Spleen (tissue), 11 donors: ENCODE results near the gene SPI1. TPM values are rescaled to one million over a fixed set of nuclear protein-coding genes. Genes with fewer than 3 reads are reported as not detected.
A peak's percentile ranks its signal among the peaks of the same experiment; 100 is the strongest.
"Not testable (repeated sequence)": the region's sequence is repeated elsewhere in the genome, so short reads cannot be mapped to it uniquely, and the experiment has no call there.

Experiments used
- DNase-seq: peaks from one replicate; pipeline ENCODE4 v3.0.0-alpha.2; 2020
- H3K27ac ChIP-seq, 8 donors: fragments of 200-600 bp; sonication (generic) in 7 of 8; 1 replicate in 4 of 8; 2 replicates in 4 of 8; pipeline versions ENCODE4 v1.5.0 to v1.8.0; 2016 to 2021; ENCODE audit warnings: inconsistent platforms in 4 of 8, mild to moderate bottlenecking in 4 of 8, moderate library complexity in 1 of 8
- H3K27me3 ChIP-seq, 7 donors: fragments of 200-600 bp; sonication (generic) in 6 of 7; replicated peaks in 1 of 7; 1 replicate in 4 of 7; 2 replicates in 3 of 7; pipeline versions ENCODE4 v1.5.0 to v1.8.0; 2016 to 2021; ENCODE audit warnings: inconsistent platforms in 3 of 7, mild to moderate bottlenecking in 1 of 7
- H3K36me3 ChIP-seq, 6 donors: fragments of 200-600 bp; sonication (generic) in 5 of 6; 1 replicate in 4 of 6; 2 replicates in 2 of 6; pipeline versions ENCODE4 v1.5.0 to v1.8.0; 2016 to 2021; ENCODE audit warnings: inconsistent platforms in 2 of 6
- H3K4me1 ChIP-seq, 6 donors: fragments of 200-600 bp; sonication (generic) in 5 of 6; 1 replicate in 3 of 6; 2 replicates in 3 of 6; pipeline versions ENCODE4 v1.5.0 to v1.8.0; 2016 to 2021; ENCODE audit warnings: inconsistent platforms in 3 of 6
- H3K4me3 ChIP-seq, 8 donors: fragments of 200-600 bp; sonication (generic) in 7 of 8; 1 replicate in 4 of 8; 2 replicates in 4 of 8; pipeline versions ENCODE4 v1.5.0 to v1.8.0; 2016 to 2021; ENCODE audit warnings: inconsistent platforms in 4 of 8, mild to moderate bottlenecking in 4 of 8, moderate library complexity in 2 of 8
- H3K9me3 ChIP-seq, 8 donors: fragments of 200-600 bp; sonication (generic) in 7 of 8; 1 replicate in 4 of 8; 2 replicates in 4 of 8; pipeline versions ENCODE4 v1.5.0 to v1.8.0; 2016 to 2021; ENCODE audit warnings: inconsistent platforms in 4 of 8
- CTCF ChIP-seq, 11 experiments: fragments of 200-600 bp in 7 of 11; fragments of 450-650 bp in 4 of 11; sonication (generic) in 4 of 11; IDR thresholded peaks in 8 of 11; conservative IDR thresholded peaks in 3 of 11; 1 replicate in 7 of 11; 2 replicates in 4 of 11; pipeline versions ENCODE4 v1.4.0 to v1.8.0; 2016 to 2021; ENCODE audit warnings: antibody characterized with exemption in 11 of 11, inconsistent platforms in 4 of 11, mild to moderate bottlenecking in 1 of 11
- POLR2A ChIP-seq, 3 donors: fragments of 450-650 bp; IDR thresholded peaks; one replicate each; pipeline ENCODE4 v1.5.1; 2017; ENCODE audit warnings: antibody characterized with exemption in 3 of 3, mild to moderate bottlenecking in 1 of 3
- POLR2AphosphoS5 ChIP-seq, 3 donors: sonication (generic); formaldehyde crosslinking; IDR thresholded peaks; one replicate each; pipeline ENCODE4 v1.5.1; 2017; ENCODE audit warnings: antibody characterized with exemption in 3 of 3
- WGBS, 5 donors: extraction: QIAGEN DNeasy Blood & Tissue Kit in 3 of 5; methylation state at CpG; one replicate each; pipeline versions ENCODE4 v1.1.5 to v1.1.7; 2013 to 2018; 5-methylcytosine and 5-hydroxymethylcytosine counted together
- intact Hi-C: fragments of 100-400 bp; cut with DNase I; formaldehyde crosslinking; loops from one replicate; pipeline ENCODE4 v1.15.0; 2023; ENCODE audit warnings: low total_unique reads
- polyA plus RNA-seq, 3 donors: library from polyadenylated mRNA; stranded (reverse); fragments of 200-250 nt; gene quantifications; one replicate each; pipeline ENCODE4 v1.2.1, GENCODE V29; 2013
- total RNA-seq, 7 donors: library from RNA; depleted of rRNA in 3 of 7; stranded (reverse); fragments of >200 nt in 3 of 7; fragmentation: NEBNext Ultra II Directional in 4 of 7; extraction: Animal tissue kit (Norgen Biotek cat#: 25700) in 4 of 7; gene quantifications; one replicate each; pipeline versions ENCODE4 v1.1.0 to v1.2.1, GENCODE V29; 2016 to 2021
- donor health status: healthy with polysubstance abuse.
- donor health status: DM: no; HTN: no; CAD: no; lungs with moderate emphysema.
- donor health status: DM: no; HTN: no; CAD: no.
- donor health status: Bipolar disorder and iron deficiency.
- donor health status: healthy.
- donor health status: DM: no; HTN: no; CAD: no.
- donor health status: DM: yes; HTN: yes; CAD: no.

Gene SPI1
- total and polyA plus RNA-seq, 10 donors = 84.2 to 366 (median 168) TPM

- Histone ChIP-seq H3K4me3 (no peak overlapping the region), H3K27ac (no peak overlapping the region), H3K27me3 (no peaks in the 10 kb centered on the region), H3K36me3 (peaks cover 0 to 64% (median 0%) of the 10 kb centered on the region in 6 donors), H3K4me1 (no peaks in the 10 kb centered on the region), H3K9me3 (no peaks in the 10 kb centered on the region)
- DNase-seq = no peak
- intact Hi-C loops = no loop called here
- TF ChIP-seq POLR2AphosphoS5 (IDR thresholded peaks at IDR 0.05) = no peak
- TF ChIP-seq POLR2A (IDR thresholded peaks at IDR 0.05) = no peak
- no peak for TF ChIP-seq CTCF (IDR thresholded peaks at IDR 0.05 in 8 of 11, conservative IDR thresholded peaks at IDR 0.05 in 3 of 11)
- WGBS, 5 donors = 85 to 93% (median 86%) methylated on average over 17 to 27 of the region's 27 CpGs
These were observed 39.7 kb downstream of the SPI1 start for GRCh38 chr11:47338396-47339241.

- Histone ChIP-seq H3K4me1 (no peaks in the 10 kb centered on the region), H3K27ac (no peak overlapping the region), H3K27me3 (no peaks in the 10 kb centered on the region), H3K4me3 (no peak overlapping the region), H3K36me3 (peaks cover 0 to 53% (median 0%) of the 10 kb centered on the region in 6 donors), H3K9me3 (no peaks in the 10 kb centered on the region)
- 90 to 94% (median 93%) methylated on average over 33 to 34 of the region's 34 CpGs for WGBS, 5 donors
- intact Hi-C loops = no loop called here
- TF ChIP-seq POLR2A (IDR thresholded peaks at IDR 0.05) (no peak), POLR2AphosphoS5 (IDR thresholded peaks at IDR 0.05) (peak in 1 of 3 donors; percentile 15)
- DNase-seq = no peak
These were observed 41.0 kb downstream of the SPI1 start for GRCh38 chr11:47337229-47337924.

GRCh38 chr11:47336595-47336994, 41.8 kb downstream of the SPI1 start:
- 78 to 90% (median 85%) methylated on average over 4 of the region's 4 CpGs for WGBS, 5 donors
- Histone ChIP-seq H3K27ac (no peak overlapping the region), H3K36me3 (peaks cover 0 to 49% (median 0%) of the 10 kb centered on the region in 6 donors), H3K4me1 (no peaks in the 10 kb centered on the region), H3K4me3 (no peak overlapping the region), H3K9me3 (no peaks in the 10 kb centered on the region), H3K27me3 (no peaks in the 10 kb centered on the region)
- TF ChIP-seq POLR2AphosphoS5 (IDR thresholded peaks at IDR 0.05) (no peak), POLR2A (IDR thresholded peaks at IDR 0.05) (no peak), CTCF (IDR thresholded peaks at IDR 0.05 in 8 of 11, conservative IDR thresholded peaks at IDR 0.05 in 3 of 11) (no peak)
- intact Hi-C loops = no loop called here
- no peak for DNase-seq

- intact Hi-C loops = no loop called here
- no peak for TF ChIP-seq POLR2A (IDR thresholded peaks at IDR 0.05)
- TF ChIP-seq CTCF (IDR thresholded peaks at IDR 0.05 in 8 of 11, conservative IDR thresholded peaks at IDR 0.05 in 3 of 11) = no peak
- TF ChIP-seq POLR2AphosphoS5 (IDR thresholded peaks at IDR 0.05) = no peak
- peaks cover 0 to 44% (median 0%) of the 10 kb centered on the region in 6 donors for H3K36me3 ChIP-seq
- H3K4me3 ChIP-seq = no peak overlapping the region
- no peak overlapping the region for H3K27ac ChIP-seq
- no peaks in the 10 kb centered on the region for H3K27me3 ChIP-seq
- H3K9me3 ChIP-seq = no peaks in the 10 kb centered on the region
- 78 to 88% (median 86%) methylated on average over 4 to 9 of the region's 9 CpGs for WGBS, 5 donors
- peak; percentile 59 for DNase-seq
- peaks cover 0 to 4% (median 0%) of the 10 kb centered on the region in 6 donors for H3K4me1 ChIP-seq
These were observed 42.6 kb downstream of the SPI1 start for GRCh38 chr11:47335733-47336132.

- WGBS, 5 donors = 92 to 96% (median 94%) methylated on average over 16 of the region's 16 CpGs
- intact Hi-C loops = not testable (repeated sequence)
These were observed 43.5 kb downstream of the SPI1 start for GRCh38 chr11:47334699-47335411.

More at GRCh38 chr11:47334699-47335411, 43.5 kb downstream of the SPI1 start:
- peaks cover 0 to 13% (median 6%) of the 10 kb centered on the region in 6 donors for H3K4me1 ChIP-seq
- H3K27me3 ChIP-seq, H3K4me3 ChIP-seq, H3K9me3 ChIP-seq, H3K27ac ChIP-seq: not testable (repeated sequence)
- H3K36me3 ChIP-seq = peaks cover 0 to 42% (median 8%) of the 10 kb centered on the region in 6 donors
- DNase-seq = peak; percentile 54
